ENCODE data around the gene HIC2.
"Not testable (repeated sequence)": the region's sequence is repeated elsewhere in the genome, so short reads cannot be mapped to it uniquely, and the experiment has no call there.

Gene HIC2

DNA sequence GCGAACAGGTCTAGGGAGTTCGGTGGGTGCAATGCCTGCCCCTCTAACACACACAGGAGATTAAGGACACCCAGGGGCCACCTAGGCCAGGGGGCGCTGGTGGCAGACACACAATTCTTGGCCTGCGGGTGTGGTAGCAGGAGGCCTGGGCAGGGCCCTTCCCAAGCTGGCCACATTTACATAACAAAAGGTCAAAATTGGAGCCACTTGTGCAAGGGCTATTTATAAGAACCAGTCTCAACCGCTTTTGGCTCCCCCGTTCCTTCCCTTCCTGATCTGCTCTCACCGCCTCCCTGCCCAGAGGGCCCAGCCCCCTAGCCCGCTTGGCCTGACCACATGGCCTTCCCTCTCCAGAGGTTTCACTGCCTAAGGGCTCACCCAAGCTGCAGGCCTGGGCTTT is 75.1 kb downstream of the HIC2 start:
- DNase-seq (ENCODE audit: low read depth in 1 of 2, low spot score in 1 of 2); in situ Hi-C loops (cut with HindIII; ENCODE audit: low pct_unique_long_range_greater_than_20kb, low sequenced_read_pairs): not testable (repeated sequence)

DNA sequence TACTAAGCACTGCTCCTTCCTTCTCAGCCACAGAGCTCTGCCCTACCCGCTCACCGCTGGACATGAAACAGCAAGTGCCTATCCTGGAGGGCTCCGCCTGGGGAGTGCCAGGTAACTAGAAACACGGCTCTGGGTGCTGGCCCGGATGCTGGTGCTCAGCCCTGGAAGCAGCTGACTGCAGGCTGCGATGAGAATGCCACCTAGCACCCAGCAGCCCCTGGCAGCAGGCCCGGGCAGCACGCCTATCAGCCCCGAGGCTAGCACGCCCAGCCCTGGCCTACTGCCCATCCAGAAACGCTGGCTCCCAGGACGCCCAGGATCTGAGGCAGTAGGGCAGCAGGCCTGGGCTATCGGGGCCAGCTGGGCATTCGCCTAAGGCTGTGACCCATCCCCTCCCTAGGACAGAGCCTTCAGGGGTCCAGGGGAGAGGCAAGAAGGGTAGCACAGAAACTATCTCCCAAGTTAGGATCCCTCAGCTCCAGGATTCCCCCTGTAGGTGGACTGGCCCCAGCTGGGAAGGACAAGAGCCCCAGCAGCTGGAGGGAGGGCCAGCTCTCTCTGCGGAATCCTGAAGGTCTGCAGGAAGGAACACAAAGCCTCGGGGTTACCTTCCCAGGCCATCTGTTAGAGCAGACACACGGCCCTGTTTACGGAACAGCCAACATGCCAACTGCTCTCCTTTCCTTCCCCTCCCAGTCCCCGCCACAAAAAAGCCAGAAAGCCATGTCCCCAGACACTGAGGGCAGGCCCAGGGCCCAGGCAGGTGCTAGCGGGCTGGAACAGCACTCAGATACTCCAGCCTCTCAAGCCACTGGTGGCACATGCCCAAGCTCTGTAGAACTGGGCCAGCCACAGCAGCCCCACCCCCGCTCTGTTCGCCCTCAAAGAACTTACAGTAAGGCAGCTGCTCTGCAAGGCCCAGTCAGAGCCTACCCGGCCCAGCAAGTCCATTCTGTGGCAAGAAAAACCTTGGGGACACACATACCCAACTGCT is 76.9 kb downstream of the HIC2 start:
- in situ Hi-C loops (cut with HindIII; ENCODE audit: low pct_unique_long_range_greater_than_20kb, low sequenced_read_pairs); DNase-seq (ENCODE audit: low read depth in 1 of 2, low spot score in 1 of 2): not testable (repeated sequence)

DNA sequence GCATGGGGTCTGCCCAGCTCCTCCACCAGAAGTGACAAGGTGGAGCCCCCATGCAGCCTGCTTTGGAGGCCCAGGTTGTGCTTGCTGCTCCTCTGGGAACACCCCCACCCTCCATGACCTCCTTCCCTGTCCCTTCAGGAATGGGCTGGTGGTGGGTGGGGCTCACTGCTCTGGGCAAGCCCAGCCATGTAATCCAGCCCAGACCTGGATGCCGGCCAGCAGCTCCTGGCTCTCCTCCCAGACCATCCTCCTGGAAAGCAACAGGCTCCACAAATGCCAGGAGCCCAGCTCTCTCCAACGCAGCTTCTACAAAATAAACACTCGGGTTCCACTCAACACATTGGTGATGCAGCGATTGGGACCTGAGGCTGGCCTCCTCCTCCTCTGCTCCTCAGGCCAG is 80.8 kb downstream of the HIC2 start:
- in situ Hi-C loops (cut with HindIII; ENCODE audit: low pct_unique_long_range_greater_than_20kb, low sequenced_read_pairs); DNase-seq (ENCODE audit: low read depth in 1 of 2, low spot score in 1 of 2): not testable (repeated sequence)

DNA sequence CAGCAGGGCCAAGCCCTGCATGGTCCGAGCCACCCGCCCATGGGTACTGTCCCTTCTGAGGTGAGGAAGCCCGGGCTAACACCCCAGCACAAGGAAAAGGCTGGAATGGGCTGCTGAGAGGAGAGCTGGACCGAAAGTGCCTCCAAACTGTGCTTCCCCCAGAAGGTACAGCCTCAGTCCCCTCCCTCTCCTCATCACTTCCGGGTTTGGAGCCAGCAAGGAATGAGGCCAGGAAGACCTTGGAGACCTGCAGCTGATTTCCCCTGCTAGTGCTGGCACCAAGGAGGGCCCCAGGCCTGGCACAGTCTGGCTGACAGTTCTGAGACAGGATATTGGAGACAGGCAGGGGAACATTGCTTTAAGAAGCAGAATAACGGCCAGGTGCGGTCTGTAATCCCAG is 81.3 kb downstream of the HIC2 start:
- DNase-seq (ENCODE audit: low read depth in 1 of 2, low spot score in 1 of 2); in situ Hi-C loops (cut with HindIII; ENCODE audit: low pct_unique_long_range_greater_than_20kb, low sequenced_read_pairs): not testable (repeated sequence)

DNA sequence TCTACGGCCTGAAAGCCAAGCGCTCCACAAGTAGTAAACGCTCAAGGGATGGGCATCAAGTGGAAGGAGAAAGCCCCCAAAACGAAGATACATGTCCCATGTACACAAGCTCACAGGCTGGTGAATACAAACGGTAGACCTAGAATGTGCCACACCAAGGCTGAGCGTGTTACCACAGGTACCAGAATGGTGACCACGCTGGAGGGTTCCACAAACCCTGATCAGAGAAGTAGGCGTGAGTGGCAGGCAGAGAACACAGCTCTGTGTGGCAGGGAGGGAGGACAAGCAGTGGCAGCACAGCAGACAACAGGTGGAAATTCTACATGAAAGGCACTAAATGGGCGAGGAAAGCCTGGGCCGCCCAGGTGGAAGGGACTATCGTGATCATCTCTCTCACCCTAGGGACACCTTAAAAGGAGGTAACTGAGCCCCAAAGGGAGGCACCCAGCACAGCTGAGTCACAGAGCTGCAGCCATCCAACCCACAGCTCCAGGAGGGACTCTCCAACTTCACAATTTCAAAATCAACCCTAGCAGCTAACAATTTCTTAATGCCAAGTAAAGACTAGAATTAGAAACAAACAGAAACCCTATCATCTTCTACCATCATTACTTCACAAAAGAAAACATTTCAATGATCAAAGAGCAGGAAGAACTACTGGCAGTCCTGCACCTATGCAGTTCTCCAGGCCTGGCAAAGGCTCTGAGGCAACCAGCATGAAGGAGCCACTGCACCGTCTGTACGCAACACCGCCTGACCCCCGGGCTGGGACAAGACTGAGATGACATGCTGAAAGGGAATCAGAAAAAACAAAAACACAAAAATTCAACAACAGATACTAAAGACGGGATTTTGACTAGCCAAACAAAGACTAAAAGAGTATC is 82.7 kb downstream of the HIC2 start:
- in situ Hi-C loops (cut with HindIII; ENCODE audit: low pct_unique_long_range_greater_than_20kb, low sequenced_read_pairs); DNase-seq (ENCODE audit: low read depth in 1 of 2, low spot score in 1 of 2): not testable (repeated sequence)
